NCI-H226 (cell line): ENCODE results near the gene UTS2R.
"Not testable (repeated sequence)": the region's sequence is repeated elsewhere in the genome, so short reads cannot be mapped to it uniquely, and the experiment has no call there.

ENCODE experiments used
- DNase-seq: peaks from one replicate; pipeline ENCODE4 v3.0.0-alpha.2; 2015

The UTS2R gene

DNA sequence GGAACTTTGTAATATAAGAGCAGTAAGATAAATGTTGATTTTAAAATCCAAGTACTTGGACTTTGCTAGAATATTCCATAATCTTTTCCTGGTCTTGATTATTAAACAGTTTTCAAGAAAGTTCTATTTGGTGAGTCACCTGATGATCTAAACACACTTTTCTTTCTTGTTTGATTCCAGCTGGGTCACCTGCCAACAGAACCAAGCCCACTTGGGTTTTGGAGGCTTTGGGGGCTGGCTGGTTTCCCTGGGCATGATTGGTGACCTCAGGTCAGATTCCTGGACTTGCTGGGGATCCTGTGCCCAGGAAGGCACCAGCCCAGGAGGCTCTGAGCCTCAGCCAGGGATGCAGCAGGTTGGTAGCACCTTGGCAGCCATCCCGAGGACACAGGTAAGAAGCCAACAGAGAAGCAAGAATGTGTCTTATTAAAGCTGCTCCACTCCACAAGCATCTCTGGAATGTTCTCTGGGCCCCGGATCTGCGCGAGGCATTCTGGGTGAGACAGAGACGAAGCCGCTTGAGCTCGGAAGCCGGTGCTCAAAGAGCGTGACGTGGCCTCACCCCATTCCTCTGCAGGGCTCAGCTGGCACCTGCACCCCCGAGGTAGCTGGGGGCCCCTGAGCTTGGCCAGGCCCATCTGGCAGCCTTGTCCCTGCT lies 15.7 kb upstream of the UTS2R start:
- DNase-seq, result peak; percentile 85

DNA sequence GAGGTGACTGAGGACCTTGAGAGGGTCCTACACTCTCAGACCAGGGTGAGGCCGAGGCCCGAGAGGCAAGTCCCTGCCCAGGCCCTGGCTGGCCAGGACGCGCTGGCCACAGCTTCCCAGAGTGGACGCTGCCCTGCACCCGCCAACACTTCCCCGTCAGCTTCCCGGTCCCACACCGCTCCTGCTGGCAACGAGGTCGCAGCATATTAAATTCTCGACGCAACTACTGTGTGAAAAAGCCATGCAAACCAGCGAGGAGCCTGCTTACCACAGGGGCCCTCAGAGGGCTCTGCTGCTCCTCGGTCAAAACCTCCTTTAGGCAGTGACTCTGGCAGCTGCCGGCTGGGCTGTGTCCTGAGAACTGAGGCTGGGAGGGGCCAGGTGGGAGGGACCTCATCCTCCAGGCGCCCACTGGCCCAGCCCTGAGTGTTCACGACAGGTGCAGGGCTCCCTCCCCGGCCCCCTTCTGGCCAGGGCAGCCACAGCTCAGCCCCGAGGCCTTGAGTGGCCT lies 14.7 kb upstream of the UTS2R start:
- no peak for DNase-seq

DNA sequence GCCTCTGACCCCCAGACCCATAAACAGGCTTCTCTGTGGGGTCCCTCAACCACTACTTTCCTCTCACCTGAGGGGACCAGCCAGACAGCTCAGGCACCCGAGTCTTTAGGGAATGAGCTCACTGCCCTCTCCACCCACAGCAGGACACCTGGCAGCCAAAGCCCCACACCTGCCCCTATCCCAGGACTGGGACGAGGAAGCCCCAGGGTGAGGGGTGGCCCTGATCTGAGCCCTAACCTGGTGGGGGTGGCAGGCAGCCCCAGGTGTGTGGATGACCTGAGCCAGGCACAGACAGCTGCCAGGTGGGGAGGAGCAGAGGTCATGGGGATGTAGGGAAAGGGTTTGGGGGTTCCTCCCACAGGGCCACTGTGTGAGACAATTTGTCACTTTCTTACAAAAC lies 14.2 kb upstream of the UTS2R start:
- no peak for DNase-seq

DNA sequence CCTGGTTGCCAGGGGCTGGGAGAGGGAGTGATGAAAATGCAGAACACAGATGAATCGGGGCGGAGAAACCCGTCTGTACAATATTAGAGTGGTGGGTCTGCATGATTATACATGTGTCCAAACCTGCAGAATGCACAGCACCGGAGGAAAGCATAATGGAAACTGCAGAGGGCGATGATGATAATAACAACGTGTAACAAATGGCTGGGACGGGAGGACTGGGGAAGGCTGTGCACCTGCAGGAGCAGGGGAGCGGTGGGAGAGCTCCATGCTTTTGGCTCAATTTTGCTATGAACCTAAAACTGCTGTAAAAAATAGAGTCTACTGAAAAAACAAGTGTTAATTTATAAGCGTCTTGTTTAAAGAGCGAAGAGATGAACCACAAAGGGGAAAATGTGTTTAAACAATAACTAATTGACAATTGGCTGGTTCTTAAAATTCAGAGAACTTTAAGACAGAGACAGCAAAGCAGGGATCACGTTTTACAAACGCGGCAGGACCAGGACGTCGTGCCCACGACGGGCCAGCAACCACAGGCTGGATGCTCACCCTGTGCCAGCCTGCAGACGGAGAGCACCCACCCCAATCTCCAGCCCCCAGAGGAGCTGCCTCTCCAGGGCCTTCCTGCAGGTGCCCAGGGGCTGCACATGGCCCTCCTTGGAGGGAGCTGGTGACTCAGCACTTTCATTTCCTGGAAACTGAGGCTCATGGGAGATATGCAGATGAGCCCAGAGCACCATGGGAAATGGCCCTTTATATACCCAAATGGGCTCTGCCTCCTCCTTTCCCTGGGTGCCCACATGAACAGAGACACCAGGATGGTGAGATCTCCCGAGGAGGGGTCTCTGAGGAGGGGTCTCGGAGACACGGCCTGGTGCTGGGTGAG lies 12.9 kb upstream of the UTS2R start, which contains the start of gene TEX19:
TSS of gene TEX19 (plus strand) at position 783 of the 886 bp plus-strand sequence. CDS start 2,904 bp downstream, outside the sequence.
- DNase-seq, result no peak

DNA sequence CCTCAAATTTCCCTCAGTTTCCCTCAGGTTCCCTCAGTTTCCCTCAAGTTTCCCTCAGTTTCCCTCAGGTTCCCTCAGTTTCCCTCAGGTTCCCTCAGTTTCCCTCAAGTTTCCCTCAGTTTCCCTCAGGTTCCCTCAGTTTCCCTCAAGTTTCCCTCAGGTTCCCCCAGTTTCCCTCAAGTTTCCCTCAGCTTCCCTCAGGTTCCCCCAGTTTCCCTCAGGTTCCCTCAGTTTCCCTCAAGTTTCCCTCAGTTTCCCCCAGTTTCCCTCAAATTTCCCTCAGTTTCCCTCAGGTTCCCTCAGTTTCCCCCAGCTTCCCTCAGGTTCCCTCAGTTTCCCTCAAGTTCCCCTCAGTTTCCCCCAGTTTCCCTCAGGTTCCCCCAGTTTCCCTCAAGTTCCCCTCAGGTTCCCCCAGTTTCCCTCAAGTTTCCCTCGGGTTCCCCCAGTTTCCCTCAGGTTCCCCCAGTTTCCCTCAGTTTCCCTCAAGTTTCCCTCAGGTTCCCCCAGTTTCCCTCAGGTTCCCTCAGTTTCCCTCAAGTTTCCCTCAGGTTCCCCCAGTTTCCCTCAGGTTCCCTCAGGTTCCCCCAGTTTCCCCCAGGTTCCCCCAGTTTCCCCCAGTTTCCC lies 12.0 kb upstream of the UTS2R start:
- DNase-seq, result not testable (repeated sequence)

DNA sequence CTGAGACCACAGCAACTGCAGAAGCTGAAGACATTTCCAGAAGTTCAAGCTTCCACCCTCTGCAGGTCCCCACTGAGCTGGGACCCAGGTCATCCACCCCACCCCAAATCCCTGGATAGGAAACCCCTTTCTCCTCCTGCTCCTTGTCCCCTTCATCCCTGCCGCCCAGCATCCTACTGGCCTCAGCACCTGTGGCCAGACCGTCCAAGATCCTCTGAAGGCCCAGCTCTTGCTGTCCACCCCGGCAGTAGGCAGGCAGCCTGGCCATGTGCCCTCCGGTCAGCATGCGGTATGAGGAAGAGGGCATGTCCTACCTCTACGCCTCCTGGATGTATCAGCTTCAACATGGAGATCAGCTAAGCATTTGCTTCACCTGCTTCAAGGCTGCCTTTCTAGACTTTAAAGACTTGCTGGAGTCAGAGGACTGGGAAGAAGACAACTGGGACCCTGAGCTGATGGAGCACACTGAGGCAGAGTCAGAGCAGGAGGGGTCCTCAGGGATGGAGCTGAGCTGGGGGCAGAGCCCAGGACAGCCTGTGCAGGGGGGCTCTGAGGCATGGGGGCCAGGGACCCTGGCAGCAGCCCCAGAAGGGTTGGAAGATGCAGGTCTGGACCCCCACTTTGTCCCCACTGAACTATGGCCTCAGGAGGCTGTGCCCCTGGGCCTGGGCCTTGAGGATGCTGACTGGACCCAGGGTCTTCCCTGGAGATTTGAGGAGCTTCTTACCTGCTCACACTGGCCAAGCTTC lies 9.5 kb upstream of the UTS2R start:
- no peak for DNase-seq

DNA sequence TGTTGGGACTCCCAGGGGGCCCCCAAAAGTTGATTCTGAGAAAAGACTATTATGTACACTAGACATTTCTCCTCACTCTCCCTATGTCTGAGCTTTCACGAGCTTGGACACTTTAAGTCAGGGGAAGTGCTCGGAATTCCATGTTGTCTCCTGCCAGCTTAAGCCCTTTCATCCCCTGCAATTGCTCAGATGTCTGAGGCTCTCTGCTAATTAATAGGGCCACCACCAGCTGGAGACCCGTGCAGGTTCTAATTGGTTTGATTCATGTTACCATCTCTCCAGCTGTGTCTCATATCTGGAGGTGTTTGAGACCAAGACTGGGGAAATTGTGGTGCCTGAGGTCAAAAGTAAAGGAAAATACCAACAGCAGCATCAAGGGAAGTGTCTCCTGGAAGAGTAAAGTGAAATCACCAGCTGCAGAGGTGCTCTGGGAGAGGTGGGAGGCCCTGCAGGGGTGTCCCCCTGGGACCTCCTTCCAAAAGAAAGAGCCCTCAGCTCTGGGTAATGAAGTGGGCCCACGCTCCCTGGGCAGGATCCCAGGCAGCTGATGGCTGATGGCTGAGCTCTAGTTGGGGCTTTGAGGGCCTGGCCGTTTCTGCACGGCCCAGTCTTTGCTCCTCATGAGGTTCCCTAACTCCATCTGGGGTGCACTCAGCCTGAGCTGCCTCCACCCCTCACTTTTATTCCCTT lies 5.8 kb upstream of the UTS2R start:
- DNase-seq, result no peak

DNA sequence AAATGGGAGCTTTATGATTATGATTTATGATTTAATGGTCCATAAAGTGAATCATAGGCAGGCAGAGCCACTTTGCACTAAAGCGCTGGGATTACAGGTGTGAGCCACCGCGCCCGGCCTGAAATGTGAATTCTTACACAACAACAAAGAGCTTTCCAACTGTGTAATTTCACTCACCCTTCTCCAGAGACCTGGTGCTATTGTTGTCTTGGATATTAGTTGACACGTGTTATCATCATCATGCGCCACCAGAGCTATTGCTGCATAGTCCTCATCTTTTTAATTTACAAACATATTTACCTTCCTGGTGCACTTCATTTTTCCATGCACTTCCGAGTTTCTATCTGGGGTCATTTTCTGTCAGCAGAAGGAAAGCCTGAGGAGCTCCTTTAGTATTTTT lies 4.8 kb upstream of the UTS2R start:
- DNase-seq, result no peak

DNA sequence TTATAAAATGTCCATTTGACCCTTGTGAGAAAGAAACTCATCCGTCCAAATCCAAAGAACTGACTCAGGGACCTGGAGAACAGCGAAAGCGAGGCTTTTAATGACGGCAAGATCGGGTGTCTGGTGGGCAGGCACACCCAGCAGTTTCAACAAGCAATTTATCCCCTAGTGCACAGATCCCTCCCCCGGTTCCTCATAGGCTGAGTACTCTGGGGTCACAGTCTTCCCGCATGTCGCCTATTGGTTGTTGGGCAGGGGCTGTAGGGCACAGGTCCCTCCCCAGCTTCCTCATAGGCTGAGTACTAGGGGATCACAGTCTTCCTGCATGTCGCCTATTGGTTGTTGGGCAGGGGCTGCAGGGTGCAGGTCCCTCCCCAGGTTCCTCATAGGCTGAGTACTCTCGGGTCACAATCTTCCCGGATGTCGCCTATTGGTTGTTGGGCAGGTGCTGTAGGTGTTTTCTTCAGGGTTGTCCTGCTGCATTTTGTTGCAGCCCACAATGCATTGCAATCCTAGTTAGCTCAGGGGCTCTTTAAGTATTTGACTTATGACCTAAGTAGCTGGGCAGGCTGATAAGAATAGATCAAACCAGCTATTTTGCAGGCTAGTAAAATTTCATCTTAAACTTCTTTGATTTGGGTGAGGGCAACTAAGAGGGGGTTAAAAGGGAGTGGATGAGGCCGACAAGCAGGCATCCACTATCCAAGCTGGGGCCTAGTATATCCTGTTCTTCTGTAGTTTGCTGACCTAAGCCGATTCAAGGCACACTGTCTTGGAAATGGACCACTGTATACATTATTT lies 3.6 kb upstream of the UTS2R start:
- DNase-seq, result peak; percentile 81

DNA sequence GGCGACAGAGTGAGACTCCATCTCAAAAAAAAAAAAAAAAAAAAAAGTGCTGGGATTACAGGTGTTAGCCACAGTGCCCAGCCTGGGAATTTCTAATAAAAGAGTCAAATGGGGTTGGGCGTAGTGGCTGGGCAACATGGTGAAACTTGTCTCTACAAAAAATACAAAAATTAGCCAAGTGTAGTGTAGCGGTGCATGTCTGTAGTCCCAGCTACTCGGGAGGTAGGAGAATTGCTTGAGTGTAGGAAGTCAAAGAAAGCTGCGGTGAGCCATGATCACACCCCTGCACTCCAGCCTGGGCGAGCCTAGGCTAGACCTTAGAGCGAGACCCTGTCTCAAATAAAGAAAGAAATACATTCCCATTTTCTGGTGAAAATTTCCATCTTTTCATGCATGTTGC lies 2.4 kb upstream of the UTS2R start:
- no peak for DNase-seq

DNA sequence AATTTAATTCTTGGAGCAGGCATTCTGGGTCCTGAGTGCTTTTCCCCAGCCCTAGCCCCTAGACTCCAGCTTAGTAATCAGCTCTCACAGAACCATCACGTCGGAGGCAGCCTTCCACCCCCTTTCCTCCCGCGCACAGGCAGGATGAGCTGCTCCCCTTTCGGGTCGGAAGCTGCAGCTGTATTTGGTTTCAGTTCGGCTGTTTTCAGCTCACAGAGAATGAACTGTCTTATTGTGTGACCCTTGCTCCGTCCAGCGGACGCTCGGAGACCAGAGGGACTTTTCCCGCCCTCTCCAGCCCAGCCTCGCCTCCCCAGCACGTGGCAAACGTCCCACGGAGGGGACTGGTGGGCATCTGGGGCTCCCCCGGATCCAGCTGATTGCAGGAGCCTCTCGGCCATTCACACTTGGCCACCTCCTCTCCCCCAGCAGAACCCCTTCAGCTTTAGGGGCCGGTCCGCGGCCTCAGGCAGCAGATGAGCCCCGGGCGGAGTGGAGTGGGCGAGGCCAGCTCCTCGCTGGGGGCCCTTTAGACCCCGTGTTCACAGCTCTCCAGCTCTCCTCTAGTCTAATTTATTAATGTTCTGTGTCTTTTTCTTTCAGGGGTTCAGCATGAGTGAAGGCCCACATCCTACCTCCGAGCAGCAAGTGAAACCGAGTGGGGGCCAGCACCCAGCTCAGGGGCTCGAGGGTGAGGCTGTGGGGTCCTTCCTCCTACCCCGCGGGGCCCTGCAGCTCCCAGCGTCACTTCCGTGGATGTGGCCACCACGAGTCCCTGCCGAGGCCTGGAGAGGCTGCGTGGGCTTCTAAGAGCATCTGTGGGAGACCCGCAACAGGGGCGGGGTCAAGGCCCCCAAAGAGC lies 863 bp upstream of the UTS2R start:
- DNase-seq, result no peak

DNA sequence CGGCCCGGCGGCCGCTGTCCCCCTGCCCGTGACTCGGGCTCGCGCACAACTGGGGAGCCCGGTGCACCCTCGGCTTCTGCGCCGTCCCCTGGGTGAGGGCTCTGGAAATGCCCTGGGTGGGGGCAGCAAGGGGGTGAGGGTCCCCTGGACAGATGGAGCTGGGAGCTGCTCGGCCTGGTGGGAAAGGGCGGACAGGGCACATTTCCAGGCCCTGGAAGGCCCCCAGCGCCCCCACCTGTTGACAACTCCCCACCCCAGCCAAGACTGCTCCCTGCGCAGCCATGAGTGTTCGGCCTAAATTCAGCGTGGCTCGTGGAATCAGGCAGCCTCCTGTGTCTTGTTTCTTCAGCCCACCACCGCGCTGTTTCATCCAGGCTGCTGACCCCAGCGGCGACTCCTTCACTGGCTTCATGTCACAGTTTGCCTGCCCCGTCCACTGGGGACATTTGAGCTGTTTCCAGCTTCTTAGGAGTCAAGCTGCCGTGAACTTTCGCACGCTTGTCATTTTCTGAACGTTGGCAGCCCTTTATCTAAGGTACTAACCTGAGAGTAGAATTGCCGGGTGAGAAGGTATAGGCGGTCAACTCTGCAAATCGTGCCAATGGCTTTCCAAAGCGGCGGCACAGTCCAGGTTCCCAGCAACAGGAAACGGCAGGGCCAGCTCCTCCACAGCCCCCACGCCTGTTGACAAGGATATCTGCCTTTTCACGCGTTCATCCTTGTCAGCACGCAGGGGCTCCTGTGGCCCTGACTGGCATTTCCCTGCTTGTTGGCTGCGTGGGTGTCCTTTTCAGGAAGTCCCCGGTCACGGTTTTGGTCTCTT lies 895 bp downstream of the UTS2R start:
- no peak for DNase-seq

DNA sequence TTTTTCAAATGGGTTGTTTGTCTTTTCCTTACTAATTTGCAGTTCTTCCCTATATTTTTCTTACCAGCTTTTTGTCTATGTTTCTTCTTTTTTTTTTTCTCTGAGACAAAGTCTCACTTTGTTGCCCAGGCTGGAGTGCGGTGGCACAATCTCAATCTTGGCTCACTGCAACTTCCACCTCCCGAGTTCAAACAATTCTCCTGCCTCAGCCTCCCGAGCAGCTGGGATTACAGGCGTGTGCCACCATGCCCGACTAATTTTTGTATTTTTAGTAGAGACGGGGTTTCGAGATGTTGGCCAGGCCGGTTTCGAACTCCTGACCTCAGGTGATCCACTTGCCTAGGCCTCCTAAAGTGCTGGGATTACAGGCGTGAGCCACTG lies 1.5 kb downstream of the UTS2R start:
- not testable (repeated sequence) for DNase-seq

DNA sequence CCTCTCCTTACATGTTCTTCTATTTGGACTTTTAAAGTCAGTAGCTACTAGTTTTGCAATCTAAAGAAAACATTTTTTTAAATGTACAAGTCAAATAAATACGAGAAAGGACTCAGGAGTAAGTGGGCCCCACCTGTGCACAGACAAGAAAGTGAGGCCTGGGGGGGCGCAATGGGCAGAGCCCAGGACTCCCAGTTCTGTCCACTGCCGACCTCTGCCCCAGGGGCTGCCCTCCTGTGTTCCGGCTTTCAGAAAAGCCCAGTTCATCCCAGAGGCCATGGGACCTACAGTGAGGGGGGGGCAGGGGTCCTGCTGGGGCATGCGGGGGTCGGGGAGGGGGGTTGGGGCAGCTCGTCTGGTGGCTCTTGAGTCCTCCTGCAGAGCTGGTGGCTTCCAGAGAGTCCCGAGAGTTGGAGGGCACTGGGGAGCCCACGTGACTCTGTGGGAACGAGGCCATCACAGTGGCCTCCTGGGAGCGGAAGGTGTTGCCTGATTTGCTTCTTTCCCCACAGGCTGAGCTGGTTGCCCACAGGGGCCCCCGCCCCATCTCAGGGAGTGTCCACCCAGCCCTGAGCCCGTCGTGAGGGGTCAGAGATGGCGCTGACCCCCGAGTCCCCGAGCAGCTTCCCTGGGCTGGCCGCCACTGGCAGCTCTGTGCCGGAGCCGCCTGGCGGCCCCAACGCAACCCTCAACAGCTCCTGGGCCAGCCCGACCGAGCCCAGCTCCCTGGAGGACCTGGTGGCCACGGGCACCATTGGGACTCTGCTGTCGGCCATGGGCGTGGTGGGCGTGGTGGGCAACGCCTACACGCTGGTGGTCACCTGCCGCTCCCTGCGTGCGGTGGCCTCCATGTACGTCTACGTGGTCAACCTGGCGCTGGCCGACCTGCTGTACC lies 2.4 kb downstream of the UTS2R start:
- DNase-seq, result no peak

DNA sequence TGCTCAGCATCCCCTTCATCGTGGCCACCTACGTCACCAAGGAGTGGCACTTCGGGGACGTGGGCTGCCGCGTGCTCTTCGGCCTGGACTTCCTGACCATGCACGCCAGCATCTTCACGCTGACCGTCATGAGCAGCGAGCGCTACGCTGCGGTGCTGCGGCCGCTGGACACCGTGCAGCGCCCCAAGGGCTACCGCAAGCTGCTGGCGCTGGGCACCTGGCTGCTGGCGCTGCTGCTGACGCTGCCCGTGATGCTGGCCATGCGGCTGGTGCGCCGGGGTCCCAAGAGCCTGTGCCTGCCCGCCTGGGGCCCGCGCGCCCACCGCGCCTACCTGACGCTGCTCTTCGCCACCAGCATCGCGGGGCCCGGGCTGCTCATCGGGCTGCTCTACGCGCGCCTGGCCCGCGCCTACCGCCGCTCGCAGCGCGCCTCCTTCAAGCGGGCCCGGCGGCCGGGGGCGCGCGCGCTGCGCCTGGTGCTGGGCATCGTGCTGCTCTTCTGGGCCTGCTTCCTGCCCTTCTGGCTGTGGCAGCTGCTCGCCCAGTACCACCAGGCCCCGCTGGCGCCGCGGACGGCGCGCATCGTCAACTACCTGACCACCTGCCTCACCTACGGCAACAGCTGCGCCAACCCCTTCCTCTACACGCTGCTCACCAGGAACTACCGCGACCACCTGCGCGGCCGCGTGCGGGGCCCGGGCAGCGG lies 3.2 kb downstream of the UTS2R start:
- no peak for DNase-seq

DNA sequence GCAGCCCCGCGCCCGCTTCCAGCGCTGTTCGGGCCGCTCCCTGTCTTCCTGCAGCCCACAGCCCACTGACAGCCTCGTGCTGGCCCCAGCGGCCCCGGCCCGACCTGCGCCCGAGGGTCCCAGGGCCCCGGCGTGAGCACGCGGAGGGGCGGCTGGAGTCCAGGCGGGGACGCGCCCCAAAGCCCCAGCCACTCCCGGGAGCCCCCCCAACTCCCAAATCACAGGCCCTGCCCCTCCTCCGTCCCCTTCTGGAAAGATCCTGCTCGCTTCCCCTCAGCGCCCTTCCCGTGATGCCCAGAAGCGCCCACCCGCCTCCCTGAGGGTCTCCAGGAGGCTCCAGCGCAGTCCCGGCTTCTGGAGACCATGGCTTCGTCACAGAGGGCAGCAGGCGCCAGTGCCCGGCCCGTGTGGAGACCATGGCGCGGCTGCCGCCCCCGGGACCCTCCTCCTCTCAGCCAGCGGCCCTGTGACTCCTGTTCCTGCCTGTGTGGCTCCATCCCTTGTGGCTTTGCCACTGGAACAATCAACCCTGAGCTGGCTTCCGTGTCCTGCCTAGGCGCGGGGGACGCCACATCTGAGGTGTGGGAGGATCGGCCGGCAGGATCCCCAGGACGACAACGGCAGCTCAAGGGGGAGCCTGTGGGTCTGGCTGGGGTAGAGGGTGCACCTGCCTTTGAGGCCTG lies 3.9 kb downstream of the UTS2R start:
- no peak for DNase-seq
